EL (cell line): Measurements from ENCODE around the gene MUS81.

Experiments used
- DNase-seq: peaks from one replicate; pipeline ENCODE4 v3.0.0-alpha.2; 2016

The MUS81 gene

DNA sequence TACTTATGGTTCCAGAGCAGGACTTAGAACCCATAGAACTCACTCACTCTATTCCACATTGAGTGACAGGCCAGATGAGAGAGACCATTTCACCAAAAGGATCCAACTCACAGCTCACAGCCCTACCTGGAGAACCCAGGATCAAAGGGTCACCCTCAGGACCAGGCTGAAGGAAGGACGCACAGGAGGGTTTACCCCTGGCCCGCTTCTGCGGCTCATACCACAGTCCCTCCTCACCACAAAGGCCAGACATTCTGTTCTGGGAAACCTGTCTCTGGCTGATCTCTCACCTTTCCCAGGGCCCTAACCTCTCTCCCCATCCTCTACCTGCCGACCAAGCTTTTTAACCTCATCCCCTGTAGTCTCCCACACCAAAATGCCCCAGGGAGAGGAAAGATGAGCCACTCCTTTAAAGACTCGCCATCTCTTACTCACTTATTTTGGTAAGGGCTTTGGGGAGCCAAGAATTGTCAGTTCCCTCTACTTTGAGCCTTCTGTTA is 35.3 kb downstream of the MUS81 start:
- no peak for DNase-seq

DNA sequence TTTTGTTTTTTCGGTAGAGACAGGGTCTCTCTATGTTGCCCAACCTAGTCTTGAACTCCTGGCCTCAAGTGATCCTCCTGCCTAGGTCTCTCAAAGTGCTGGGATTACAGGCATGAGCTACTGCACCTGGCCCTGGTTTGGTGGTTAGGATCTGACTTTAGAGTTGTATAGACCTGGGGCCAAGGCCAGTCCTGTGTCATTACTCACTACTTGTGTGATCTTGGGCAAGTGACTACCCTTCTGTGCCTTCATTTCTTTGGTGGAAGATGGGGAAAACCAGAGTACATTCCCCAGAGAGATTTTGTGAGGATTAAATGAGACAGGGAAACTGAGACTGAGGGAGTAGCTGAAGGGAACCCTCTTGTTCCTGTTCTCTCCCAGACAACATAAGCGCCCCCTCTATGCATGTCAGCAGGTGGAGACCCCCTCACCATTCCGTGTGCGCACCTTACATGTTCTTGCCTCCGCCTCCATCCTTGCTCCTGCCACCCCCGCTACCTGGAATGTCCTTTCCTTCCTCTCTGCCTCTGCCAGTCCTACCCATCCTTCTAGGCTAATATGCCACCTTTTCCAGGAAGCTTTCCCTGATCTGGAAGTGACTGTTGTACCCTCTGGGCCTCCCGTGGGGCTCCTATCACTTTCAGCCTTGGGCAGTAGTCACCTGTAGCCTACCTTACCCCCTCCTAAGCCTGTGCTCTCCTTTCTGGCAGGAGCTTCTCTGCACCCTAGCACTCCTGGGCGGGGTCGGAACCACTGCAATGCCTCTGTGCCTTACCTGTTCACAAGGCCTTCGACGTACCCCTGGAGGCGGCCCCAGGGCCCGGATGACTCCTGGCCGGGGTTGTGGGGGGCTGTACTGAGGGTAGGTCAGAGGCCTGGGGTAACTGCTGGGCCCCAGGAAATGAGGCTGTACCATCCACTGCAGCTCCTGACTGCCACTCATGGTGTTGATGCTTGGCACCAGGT is 36.1 kb downstream of the MUS81 start:
- no peak for DNase-seq

DNA sequence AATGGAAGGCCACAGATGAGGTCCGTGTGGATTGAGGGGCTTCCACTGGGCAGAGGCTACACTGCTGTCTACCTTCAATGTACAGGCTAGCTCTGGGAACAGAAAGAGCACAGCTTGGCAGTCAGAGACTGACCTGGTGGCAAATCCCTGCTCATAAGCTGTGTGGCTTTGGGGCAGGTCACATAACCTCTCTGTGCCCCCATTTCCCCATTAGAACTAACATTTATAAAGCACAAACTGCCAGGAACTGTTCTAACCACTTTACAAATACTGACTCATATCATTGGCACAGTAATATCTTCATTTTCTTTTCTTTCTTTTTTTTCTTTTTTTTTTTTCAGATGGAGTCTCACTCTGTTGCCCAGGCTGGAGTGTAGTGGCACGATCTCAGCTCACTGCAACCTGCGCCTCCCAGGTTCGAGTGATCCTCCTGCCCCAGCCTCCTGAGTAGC is 36.8 kb downstream of the MUS81 start:
- DNase-seq, result no peak

DNA sequence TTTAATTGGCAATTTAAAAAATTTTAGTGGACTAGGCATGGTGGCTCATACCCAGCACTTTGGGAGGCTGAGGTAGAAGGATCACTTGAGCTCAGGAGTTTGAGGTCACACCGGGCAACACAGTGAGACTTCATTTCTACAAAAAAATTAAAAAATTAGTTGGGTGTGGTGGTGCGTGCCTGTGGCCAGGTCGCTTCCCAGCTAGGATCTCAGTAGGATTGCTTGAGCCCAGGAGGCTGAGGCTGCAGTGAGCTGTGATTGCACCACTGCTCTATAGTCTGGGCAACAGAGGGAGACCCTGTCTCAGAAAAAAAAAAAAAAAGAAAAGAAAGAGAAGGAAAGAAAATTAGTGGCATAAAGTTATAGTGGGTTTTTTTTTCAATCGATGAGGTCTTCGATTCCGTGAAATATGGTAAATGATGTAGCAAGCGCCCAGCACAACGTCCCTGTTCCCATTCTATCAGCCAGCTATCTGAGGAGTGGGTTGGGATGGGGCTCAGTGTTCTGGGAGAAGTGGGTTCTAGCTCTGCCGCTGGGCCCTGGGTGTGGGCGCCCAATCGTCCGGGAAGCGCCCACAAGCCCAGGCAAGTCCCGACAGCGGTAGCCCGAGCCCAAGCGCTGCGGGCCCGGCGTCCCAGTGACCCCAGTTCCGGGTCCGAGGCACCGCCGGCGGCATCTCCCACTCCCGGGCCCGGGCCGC is 38.6 kb downstream of the MUS81 start:
- DNase-seq, result no peak

DNA sequence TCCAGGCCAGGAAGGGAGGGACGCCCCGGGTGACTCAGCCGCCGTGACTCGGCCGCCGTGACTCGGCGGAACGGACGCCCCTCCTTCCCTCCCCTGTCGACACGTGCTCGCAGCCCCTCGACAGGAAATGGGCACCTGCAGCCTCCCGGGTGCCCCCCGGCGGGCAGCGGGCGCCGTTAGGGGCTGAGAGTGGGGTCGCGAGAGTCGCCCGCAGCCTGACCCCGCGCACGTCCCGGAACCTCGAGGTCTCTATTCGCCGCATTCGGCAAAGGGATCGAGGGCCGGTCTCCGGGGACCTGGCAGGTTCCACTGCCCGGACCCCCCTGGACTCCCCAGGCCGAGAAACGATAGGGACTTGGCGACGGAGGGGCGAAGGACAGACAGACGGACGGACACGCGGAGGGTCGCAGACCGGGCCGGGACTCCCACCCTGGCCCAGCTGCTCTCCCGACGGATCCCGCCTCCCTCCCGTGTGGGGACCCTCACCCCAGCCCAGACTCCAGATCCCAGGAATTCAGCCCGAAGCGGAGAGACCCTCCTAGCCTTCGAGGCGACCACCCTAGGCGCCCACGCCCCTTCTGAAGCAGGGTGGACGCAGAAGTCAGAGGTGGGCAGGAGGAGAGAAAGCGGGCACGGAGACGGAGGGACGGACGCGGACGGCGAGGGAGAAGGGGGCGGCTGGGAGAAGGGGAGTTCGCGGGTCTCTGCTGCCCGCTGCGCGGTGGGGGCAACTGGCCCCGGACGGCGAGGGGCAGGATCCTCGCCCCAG is 39.3 kb downstream of the MUS81 start:
- DNase-seq, result peak; percentile 90

DNA sequence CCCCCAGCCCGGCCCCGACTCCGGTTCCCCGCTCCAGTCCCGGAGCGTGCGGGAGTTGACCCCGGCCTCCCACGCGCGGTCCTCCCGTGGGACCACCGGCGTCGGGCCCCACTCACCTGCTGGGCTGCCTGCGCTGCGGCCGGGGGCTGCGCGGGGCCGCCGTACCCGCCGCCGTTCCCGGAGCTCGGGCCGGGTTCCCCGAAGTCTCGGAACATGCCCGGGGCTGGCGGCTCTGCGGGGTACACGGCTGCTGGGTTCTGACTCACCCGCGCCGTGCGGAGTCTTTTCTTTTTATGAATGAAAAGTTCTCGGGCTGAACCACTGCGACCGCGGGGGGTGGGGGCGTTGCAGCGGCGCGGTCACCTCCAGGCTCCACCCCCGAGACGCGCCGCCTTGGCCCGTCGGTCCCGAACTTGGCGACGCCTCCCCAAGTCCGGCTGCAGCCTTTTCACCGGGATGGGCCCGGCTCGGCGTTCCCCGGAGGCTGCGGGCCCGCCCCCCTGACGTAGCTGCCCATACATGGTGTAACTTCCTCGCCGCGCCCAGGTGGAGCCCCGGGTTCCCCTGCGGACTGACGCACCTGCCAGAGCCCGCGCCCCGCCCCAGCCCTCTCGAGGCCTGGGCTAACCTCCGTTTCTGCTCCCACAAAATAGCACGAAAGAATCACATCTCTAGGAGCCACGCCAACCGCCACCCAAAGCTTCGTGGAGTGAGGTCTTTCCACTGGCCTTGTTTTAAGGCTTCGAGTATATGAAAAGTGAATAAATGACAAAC is 40.1 kb downstream of the MUS81 start, which contains the start of gene FOSL1:
TSS of gene FOSL1 (minus strand) at position 264 of the 774 bp plus-strand sequence. CDS start at position 215, 49 bp downstream.
- peak; percentile 97 for DNase-seq

DNA sequence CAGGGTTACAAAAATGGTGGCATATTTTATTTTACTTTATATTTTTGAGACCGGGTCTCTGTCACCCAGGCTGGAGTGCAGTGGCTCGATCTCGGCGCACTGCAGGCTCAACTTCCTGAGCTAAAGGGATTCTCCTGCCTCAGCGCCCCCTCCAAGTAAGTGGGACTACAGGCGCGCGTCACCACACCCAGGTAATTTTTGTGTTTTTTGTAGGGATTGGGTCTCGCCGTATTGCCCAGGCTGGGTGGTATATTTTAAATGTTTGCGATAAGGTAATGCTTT is 40.6 kb downstream of the MUS81 start:
- DNase-seq, result no peak

DNA sequence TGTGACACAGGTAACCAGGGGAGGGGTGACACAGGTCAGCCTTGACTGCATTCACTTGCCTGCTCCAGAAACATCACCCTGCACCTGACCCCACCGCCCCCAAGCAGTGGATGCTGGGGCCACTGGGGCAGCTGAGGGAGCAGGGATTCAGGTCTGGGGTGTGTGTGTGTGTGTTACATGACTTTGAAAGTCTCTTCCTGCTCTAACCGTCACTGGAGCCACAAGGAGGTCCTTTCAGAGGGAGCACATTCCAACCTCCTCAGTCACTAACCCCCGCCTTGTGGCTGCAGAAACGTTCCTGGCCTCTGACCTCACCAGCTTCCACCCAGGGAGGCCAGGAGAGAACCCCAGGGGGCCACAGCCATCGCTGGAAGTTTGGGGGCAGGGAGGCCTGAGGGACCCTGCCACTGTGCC is 42.8 kb downstream of the MUS81 start:
- DNase-seq, result peak; percentile 98

DNA sequence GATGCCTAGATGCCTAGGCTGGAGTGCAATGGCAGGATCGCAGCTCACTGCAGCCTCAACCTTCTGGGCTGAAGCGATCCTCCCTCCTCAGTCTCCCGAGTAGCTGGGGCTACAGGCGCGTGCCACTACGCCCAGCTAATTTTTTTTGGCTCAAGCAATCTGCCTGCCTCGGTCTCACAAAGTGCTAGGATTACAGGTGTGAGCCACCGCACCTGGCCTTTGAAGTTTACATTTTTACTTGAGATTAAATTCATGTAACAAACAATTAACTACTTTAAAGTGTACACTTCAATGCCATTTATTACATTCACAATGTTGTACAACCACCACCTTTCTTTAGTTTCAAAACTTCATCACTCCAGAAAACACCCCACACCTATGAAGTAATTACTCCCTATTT is 43.5 kb downstream of the MUS81 start:
- no peak for DNase-seq

DNA sequence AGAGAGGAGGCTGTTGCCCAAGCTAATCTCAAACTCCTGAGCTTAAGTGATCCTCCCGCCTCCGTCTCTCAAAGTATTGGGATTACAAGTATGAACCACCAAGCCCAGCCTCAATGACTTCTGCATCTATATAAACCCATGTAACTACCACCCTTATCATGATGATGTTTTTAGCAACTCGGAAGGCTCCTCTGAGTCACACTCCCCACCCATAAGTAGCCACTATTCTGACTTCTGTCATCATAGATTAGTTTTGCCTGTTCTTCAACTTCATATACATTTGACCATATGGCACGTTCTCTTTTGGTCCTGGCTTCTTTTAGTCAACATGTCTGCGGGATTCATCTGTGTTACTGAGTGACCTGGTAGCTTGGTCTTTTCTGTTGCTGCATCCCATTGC is 46.4 kb downstream of the MUS81 start:
- DNase-seq, result no peak

DNA sequence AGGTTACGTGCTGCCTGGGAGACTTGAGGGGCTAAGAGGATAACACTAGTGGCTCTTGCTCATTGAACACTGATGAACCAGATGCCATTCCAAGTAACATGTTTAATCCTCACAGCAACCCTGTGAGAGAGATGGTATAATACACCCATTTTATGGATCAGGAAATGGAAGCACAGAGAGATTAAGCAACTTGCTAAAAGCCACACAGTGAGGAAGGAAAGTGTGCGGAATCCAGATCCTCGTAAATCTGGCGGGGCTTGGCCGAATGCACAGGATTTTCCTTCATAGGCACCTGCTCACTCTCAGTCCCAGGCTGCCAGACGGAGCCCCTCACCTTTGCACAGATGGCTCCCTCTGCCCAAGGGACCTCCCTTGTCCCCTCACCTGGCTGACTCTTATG is 47.6 kb downstream of the MUS81 start:
- DNase-seq, result no peak

DNA sequence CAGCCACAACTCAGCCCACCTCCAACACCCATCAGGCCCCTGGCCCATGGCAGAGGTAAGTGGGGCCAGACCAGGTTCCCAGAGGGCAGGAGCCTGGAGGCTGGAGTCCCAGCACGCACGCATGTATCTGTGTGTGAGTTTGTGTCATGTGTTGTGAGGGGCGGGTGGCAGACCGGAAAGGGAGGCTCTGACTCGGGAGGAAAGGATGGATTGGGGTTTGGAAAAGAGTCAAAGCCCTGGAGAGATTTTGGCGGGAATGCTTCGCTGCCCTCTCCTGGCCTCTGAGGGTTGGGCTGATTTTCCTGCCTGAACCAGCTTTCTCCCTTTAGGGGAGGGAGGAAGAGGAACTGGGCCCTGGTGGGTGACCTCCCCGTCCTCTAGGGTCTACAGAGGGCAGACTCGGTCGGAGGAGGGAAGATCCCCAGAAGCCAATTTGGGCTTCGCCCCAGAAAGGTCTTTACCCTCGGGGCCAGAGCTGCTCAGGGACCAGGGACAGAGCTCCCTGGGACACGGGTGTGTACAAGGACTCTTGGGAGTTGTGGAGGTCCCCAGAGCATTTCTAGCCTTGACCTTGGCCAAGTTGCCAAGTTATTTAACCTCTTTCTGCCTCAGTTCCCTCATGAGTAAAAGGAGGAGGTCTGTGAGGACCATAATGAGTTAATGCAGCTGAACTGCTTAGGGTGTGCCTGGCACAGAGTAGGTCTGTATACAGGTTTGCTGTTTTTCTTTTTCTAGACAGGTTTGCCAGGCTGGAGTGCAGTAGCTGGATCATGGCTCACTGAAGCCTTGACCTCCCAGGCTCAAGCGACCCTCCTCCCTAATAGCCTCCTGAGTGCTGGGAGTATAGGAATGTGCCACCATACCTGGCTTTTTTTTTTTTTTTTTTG is 51.7 kb downstream of the MUS81 start:
- peak; percentile 98 for DNase-seq

DNA sequence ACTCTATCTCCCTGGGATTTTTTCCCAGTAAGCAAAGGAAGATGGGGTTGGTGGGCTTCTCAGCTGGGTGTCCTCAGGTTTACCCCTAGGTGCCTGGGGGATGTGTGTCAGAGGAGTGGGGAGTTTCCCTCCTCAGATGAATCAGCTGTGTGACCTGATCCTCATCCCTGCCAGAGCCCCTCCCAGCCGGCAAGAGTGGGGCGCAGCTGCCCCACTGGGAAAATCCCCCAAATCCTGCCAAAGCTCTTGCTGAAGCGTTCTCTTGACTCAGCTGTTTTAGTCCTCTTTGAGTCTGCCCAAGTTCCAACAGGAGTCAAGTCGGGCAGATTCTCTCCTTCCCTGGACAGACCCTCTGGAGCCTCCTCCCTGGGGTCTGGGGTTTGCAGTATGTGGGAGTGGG is 52.6 kb downstream of the MUS81 start:
- DNase-seq, result peak; percentile 87

DNA sequence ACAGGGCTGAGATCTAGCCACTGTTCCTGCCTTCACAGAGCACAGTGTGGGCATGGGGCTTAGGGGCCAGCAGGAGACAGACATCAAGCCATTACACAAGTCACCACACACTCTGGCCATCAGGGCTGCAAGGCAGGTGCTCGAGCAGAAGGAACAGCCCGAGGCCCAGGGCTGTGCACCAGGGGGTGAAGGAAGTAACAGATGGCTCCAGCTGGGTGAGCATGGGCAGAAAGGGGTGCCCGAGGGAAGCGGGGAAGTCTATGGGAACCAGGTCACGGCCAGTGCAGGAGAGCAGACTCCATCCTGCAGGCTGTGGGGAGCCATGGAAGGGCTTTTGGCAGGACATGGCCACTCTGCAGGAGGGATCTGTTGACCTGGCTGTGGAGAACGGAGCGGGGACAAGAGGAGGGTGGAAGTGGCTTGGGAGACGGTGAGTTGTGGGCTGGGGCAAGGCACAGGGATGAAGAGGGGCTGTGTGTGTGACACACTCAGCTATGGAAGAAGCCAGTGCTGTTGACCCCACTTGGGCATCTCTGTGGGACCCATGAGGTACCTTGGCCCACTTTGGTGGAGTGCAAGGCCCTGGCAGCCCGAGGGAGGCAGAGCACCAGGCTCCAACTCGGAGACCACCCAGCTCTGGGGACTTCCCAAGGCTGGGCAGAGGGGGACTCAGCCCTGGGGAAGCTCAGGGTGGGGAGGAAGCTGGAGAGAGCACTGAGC is 55.0 kb downstream of the MUS81 start:
- peak; percentile 70 for DNase-seq

DNA sequence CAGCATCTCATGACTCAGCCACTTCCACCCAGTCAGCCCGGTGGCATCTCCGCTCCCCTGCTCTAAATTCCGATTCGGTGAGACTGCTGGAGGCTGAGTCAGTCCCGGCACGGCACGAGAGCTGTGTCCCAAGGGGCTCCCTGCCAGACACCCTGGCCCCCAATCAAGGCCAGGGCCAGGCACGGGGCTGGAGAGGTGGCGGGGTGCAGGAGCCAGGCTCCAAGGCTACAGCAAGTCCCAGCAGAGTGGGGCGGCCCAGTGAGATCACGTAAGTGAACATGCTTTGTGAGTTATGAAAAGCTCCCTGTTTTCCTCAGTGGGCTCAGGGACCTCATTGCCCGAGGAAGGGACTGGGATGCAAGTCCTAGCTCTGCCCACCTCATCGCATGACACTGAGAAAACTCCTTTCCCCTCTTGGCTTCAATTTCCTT is 55.6 kb downstream of the MUS81 start:
- peak; percentile 100 for DNase-seq
